ENCODE results near the gene WDR74.
"Not testable (repeated sequence)": the region's sequence is repeated elsewhere in the genome, so short reads cannot be mapped to it uniquely, and the experiment has no call there.

WDR74 gene

GRCh38 chr11:62860835-62861563 is 21.6 kb upstream of the WDR74 start:
- DNase-seq (ENCODE audit: low read depth in 2 of 2), result no peak

- DNase-seq (ENCODE audit: low read depth in 2 of 2), result not testable (repeated sequence)
Observed at GRCh38 chr11:62859281-62859703, 19.9 kb upstream of the WDR74 start.

GRCh38 chr11:62858201-62858600 is 18.8 kb upstream of the WDR74 start:
- no peak for DNase-seq (ENCODE audit: low read depth in 2 of 2)

GRCh38 chr11:62857541-62857982 is 18.2 kb upstream of the WDR74 start:
- DNase-seq (ENCODE audit: low read depth in 2 of 2), result no peak

- no peak for DNase-seq (ENCODE audit: low read depth in 2 of 2)
Observed at GRCh38 chr11:62856333-62856895, 17.0 kb upstream of the WDR74 start.

- peak; percentile 97 for DNase-seq (ENCODE audit: low read depth in 2 of 2)
Observed at GRCh38 chr11:62855571-62856332, 16.4 kb upstream of the WDR74 start.

- DNase-seq (ENCODE audit: low read depth in 2 of 2), result no peak
Observed at GRCh38 chr11:62854825-62855570, 15.6 kb upstream of the WDR74 start.

GRCh38 chr11:62854013-62854824 is 14.8 kb upstream of the WDR74 start:
- no peak for DNase-seq (ENCODE audit: low read depth in 2 of 2)

- no peak for DNase-seq (ENCODE audit: low read depth in 2 of 2)
Observed at GRCh38 chr11:62853279-62853965, 14.0 kb upstream of the WDR74 start.

GRCh38 chr11:62852523-62853188 is 13.3 kb upstream of the WDR74 start:
- no peak for DNase-seq (ENCODE audit: low read depth in 2 of 2)

GRCh38 chr11:62851807-62852522 is 12.6 kb upstream of the WDR74 start:
- no peak for DNase-seq (ENCODE audit: low read depth in 2 of 2)

- no peak for DNase-seq (ENCODE audit: low read depth in 2 of 2)
Observed at GRCh38 chr11:62850911-62851806, 11.8 kb upstream of the WDR74 start.

GRCh38 chr11:62847767-62848314 is 8.5 kb upstream of the WDR74 start:
- no peak for DNase-seq (ENCODE audit: low read depth in 2 of 2)

GRCh38 chr11:62846177-62846576 is 6.8 kb upstream of the WDR74 start:
- DNase-seq (ENCODE audit: low read depth in 2 of 2), result no peak

GRCh38 chr11:62844154-62844553 is 4.8 kb upstream of the WDR74 start:
- no peak for DNase-seq (ENCODE audit: low read depth in 2 of 2)

- DNase-seq (ENCODE audit: low read depth in 2 of 2), result no peak
Observed at GRCh38 chr11:62843466-62843865, 4.1 kb upstream of the WDR74 start.

GRCh38 chr11:62842891-62843290 is 3.5 kb upstream of the WDR74 start:
- DNase-seq (ENCODE audit: low read depth in 2 of 2), result not testable (repeated sequence)

GRCh38 chr11:62842171-62842741 is 2.9 kb upstream of the WDR74 start:
- DNase-seq (ENCODE audit: low read depth in 2 of 2), result peak in 1 of 2 donors; percentile 24

Data from stimulated activated CD8-positive, alpha-beta memory T cell treated with anti-CD3 and anti-CD28 coated beads, Interleukin-7, amount 100 ng/mL, for 4 hours (primary cell).